K562 (cell line): Measurements from ENCODE around the gene NPAS2. TPM values are rescaled to one million over a fixed set of nuclear protein-coding genes. Genes with fewer than 3 reads are reported as not detected.
A peak's percentile ranks its signal among the peaks of the same experiment; 100 is the strongest.

ENCODE experiments used
- HDAC8 ChIP-seq: fragments of 450-650 bp; IDR thresholded peaks from 2 replicates; pipeline ENCODE4 v1.6.1; 2016; ENCODE audit warnings: mild to moderate bottlenecking, missing genetic modification characterization, moderate library complexity, missing compliant biosample characterization
- HNRNPL ChIP-seq: fragments of 200-400 bp; formaldehyde crosslinking; IDR thresholded peaks from 2 replicates; pipeline ENCODE4 v1.6.1; 2017; ENCODE audit warnings: low read depth, mild to moderate bottlenecking, low read length
- POLR2A ChIP-seq: fragments of 450-650 bp; conservative IDR thresholded peaks from 2 replicates; pipeline ENCODE4 v1.6.1; 2016
- USF2 ChIP-seq: sonication (generic); formaldehyde crosslinking; IDR thresholded peaks from 2 replicates; pipeline ENCODE4 v1.5.0; 2020; ENCODE audit warnings: missing genetic modification reagents
- polyA plus RNA-seq, 8 experiments: library from polyadenylated mRNA; depleted of rRNA in 4 of 8; stranded (reverse) in 5 of 8; unstranded in 3 of 8; fragments of >200 nt; fragmentation: Nextera tagmentation in 2 of 8; fragmentation: Illumina TruSeq in 1 of 8; extraction: Ambion mirVana in 2 of 8; extraction: Trizol in 1 of 8; gene quantifications; 2 replicates each; pipeline versions ENCODE4 v1.2.1 to v1.2.3, GENCODE V29; 2011 to 2014; ENCODE audit warnings: inconsistent platforms in 1 of 8, missing spikeins in 1 of 8
- total RNA-seq, 7 experiments: library from RNA; depleted of rRNA in 6 of 7; stranded (reverse); fragments of >200 nt in 6 of 7; fragmentation: Illumina TruSeq in 2 of 7; extraction: Trizol in 2 of 7; gene quantifications; 2 replicates each; pipeline versions ENCODE4 v1.2.1 to v1.2.3, GENCODE V29; 2011 to 2021; ENCODE audit warnings: low replicate concordance in 1 of 7
- TF ChIP-seq, protein P1 (sequence below): sonication (generic); formaldehyde crosslinking; IDR thresholded peaks from 2 replicates; pipeline ENCODE4 v1.8.0; 2022; ENCODE audit warnings: mild to moderate bottlenecking, missing genetic modification reagents

Gene NPAS2
- total and polyA plus RNA-seq, 9 of the 15 experiments (the other 6 are each of a cell fraction or from before 2014, with no cell fraction given), result 0.06 to 0.29 (median 0.07) TPM; not detected in 5

DNA sequence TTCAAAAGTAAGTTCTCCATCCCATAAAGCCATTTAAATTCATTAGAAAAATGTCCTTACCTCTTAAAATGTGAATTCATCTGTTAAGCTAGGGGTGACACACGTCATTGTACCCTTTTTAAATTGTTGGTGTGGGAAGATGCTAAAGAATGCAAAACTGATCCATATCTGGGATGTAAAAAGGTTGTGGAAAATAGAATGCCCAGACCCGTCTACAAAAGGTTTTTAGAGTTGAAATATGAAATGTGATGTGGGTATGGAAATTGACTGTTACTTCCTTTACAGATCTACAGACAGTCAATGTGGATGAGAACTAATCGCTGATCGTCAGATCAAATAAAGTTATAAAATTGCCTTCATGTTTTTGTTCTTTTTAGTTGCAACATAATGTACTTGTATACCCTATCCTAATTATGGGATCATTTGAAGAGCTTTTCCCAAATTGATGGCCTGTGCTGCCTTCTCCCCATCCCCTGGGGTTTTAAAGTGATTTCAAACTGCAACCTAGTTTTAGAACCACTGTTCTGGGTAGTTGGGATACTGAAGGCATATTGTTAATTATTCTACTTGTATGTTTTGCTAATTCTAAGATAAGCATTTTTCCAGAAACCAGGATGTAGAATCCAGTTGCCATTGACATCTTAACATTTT is 186.3 kb downstream of the NPAS2 start (continued):
- TF ChIP-seq, protein P1, sequence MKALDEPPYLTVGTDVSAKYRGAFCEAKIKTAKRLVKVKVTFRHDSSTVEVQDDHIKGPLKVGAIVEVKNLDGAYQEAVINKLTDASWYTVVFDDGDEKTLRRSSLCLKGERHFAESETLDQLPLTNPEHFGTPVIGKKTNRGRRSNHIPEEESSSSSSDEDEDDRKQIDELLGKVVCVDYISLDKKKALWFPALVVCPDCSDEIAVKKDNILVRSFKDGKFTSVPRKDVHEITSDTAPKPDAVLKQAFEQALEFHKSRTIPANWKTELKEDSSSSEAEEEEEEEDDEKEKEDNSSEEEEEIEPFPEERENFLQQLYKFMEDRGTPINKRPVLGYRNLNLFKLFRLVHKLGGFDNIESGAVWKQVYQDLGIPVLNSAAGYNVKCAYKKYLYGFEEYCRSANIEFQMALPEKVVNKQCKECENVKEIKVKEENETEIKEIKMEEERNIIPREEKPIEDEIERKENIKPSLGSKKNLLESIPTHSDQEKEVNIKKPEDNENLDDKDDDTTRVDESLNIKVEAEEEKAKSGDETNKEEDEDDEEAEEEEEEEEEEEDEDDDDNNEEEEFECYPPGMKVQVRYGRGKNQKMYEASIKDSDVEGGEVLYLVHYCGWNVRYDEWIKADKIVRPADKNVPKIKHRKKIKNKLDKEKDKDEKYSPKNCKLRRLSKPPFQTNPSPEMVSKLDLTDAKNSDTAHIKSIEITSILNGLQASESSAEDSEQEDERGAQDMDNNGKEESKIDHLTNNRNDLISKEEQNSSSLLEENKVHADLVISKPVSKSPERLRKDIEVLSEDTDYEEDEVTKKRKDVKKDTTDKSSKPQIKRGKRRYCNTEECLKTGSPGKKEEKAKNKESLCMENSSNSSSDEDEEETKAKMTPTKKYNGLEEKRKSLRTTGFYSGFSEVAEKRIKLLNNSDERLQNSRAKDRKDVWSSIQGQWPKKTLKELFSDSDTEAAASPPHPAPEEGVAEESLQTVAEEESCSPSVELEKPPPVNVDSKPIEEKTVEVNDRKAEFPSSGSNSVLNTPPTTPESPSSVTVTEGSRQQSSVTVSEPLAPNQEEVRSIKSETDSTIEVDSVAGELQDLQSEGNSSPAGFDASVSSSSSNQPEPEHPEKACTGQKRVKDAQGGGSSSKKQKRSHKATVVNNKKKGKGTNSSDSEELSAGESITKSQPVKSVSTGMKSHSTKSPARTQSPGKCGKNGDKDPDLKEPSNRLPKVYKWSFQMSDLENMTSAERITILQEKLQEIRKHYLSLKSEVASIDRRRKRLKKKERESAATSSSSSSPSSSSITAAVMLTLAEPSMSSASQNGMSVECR (CRISPR knock-in tag), result no peak
- TF ChIP-seq USF2 (CRISPR knock-in tag) (no peak), HNRNPL (no peak), HDAC8 (tag) (no peak), POLR2A (peak; percentile 2; the same call in 1 of the 2 replicates)
